GM18508 (cell line): ENCODE data around the gene SLC45A2.
"Not testable (repeated sequence)": the region's sequence is repeated elsewhere in the genome, so short reads cannot be mapped to it uniquely, and the experiment has no call there.

Experiments used
- ATAC-seq: cut with Tn5 transposase; IDR thresholded peaks from one replicate; pipeline ENCODE4 v1.9.1; 2021; ENCODE audit warnings: moderate number of reproducible peaks; ENCODE audit not compliant: insufficient read depth, unreplicated experiment

The SLC45A2 gene

GRCh38 chr5:33969572-33970452, 14.7 kb downstream of the SLC45A2 start:
- no peak for ATAC-seq

DNA sequence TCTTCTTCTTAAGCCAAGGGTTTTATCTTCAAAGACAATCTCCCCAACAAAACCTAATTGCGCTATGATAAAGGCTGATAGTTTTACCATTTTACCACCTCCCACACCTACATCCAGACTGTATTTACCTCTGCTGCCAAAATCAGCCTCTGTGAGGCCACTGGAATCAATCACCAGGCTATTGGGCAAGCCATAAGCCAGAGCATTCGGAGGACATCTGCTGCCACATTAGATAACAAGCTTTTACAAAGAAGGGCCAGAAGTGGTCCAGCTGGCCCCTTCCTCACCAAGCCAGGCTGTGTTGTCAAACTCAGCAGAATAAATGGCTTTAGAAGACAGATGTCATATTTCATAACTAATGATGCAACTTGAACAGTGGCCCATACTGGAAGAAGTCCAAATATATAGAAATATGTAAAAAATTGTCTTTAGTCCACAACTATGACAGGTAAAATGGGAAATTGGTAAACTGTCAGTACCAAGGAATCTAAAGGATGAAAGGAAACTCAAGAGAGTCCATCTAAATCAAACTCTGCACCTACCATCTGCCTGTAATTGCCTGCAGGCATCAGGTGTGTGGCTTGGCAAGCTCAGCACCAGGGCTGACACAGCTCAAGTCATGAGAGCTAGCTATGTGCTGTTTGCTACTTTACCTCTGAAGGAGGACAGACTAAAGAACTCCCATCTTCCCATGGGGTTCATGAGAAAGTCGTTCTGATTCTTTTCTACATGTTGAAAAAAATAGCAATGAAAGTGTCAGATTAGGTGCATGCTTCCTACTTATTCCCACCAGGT, 16.1 kb downstream of the SLC45A2 start:
- no peak for ATAC-seq

GRCh38 chr5:33966805-33967204, 17.7 kb downstream of the SLC45A2 start:
- ATAC-seq, result no peak

- ATAC-seq, result no peak
These were observed 20.3 kb downstream of the SLC45A2 start for GRCh38 chr5:33964132-33964700.

- ATAC-seq, result no peak
These were observed 26.3 kb downstream of the SLC45A2 start for GRCh38 chr5:33958176-33958575.

DNA sequence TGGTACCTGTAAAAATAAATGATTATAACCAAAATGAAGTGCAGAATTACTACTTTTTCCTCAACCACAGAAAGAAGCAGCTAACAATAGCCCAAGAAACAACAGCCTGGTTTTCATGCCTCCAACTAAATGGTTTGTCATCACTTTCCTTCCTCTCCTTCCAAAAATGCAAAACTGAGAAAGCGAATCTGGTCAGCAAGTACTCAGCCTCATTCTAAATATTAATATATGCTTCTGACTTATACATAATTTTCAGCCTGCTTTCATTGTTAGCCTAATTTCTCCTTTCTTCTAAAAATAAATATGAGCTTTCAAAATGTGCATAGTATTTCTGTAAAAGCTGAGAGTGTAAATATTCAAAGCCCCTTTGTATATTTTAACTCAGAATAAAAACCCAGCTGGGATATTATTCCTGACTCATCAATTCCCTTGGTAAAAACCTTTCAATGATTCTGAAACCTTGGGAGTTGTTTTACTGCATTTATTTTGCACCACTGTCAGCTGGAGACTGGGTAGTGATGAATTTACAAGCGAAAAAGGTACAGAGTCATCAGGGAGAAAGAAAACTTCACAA, 26.8 kb downstream of the SLC45A2 start:
- no peak for ATAC-seq

GRCh38 chr5:33952175-33952574, 32.3 kb downstream of the SLC45A2 start:
- ATAC-seq, result not testable (repeated sequence)

GRCh38 chr5:33944543-33945132, 39.9 kb downstream of the SLC45A2 start:
- ATAC-seq, result no peak

GRCh38 chr5:33941090-33941489, 43.4 kb downstream of the SLC45A2 start:
- no peak for ATAC-seq

DNA sequence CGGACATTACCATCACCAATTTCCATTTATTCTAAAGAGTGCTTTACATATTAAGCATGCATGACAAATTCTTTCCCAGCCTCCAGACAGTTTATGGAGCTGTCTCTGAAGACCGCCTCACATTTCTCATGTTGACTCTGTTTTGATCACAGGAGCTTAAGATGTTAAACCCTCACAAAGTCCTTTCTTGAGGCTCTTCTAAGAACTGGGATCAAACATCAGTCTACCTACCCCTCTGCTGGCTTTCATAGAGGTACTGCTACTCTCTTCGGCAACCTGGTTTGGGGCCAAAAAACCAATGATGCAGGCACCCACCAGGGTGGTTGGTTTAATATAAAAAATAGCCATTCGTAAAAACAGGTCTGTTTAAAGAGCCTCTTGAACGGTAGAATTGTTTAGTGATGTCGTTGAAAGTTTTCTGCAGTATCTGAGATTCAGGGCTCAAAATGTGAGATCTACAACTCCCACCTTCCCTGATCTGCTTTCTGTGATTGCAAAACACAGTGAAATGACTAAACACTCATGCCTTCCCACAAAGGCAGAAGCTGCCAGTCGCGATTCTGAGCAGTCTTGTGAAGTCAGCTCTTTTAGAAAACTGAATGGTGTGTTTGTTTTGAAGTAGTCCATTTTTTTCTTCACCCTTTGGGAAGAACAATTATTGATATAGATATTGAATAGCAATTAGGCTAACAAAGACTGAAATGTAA, 44.8 kb downstream of the SLC45A2 start:
- no peak for ATAC-seq

GRCh38 chr5:33938881-33939280, 45.6 kb downstream of the SLC45A2 start:
- ATAC-seq, result no peak

DNA sequence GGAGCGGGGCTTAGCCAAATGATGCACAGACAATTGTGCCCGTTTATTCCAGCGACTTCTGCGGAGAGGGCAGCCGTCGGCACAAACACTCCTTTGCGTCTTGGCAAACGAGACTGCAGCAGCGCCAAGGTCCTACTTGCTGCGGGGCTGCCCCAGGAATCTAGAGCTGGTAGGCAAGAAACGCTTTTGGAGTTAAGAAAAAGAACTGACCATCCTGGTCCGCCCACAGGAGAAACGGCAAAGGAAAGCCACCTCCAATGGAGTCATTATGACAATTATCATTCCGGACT, 46.0 kb downstream of the SLC45A2 start:
- ATAC-seq, result no peak

GRCh38 chr5:33937707-33938506, 46.6 kb downstream of the SLC45A2 start:
- ATAC-seq, result no peak

GRCh38 chr5:33937017-33937706, 47.3 kb downstream of the SLC45A2 start:
- no peak for ATAC-seq

GRCh38 chr5:33936381-33937016, 48.0 kb downstream of the SLC45A2 start, which contains the start of gene RXFP3:
TSS of gene RXFP3 (plus strand) at chr5:33936386. CDS start at chr5:33936741, 355 bp downstream.
- ATAC-seq, result no peak

GRCh38 chr5:33936004-33936380, 48.5 kb downstream of the SLC45A2 start:
- ATAC-seq, result no peak

- peak; percentile 9 for ATAC-seq
These were observed 50.3 kb downstream of the SLC45A2 start for GRCh38 chr5:33934176-33934575.

GRCh38 chr5:33933723-33934169, 50.7 kb downstream of the SLC45A2 start:
- ATAC-seq, result peak; percentile 90
